GM12892 (cell line): ENCODE measurements around the gene VDR.
A peak's percentile ranks its signal among the peaks of the same experiment; 100 is the strongest.

Experiments
- DNase-seq: peaks from one replicate; pipeline ENCODE4 v3.0.0; 2011; ENCODE audit not compliant: insufficient read length
- FAIRE-seq: peaks from 2 replicates; lab custom pipeline; 2011; peaks lifted over from hg19 to GRCh38; lab: Jason Lieb, UNC
- POLR2A ChIP-seq: IDR thresholded peaks from 2 replicates; pipeline ENCODE4 v1.6.1; 2011; ENCODE audit warnings: low read depth, low read length, control low read depth
- POLR2AphosphoS5 ChIP-seq: IDR thresholded peaks from 2 replicates; pipeline ENCODE4 v1.6.1; 2011; ENCODE audit warnings: low read depth, low read length, control low read depth
- TAF1 ChIP-seq: IDR thresholded peaks from 2 replicates; pipeline ENCODE4 v1.6.1; 2011; ENCODE audit warnings: low read depth, mild to moderate bottlenecking, control low read depth, low read length, borderline replicate concordance

VDR gene

GRCh38 chr12:47823422-47824086 lies 81.2 kb downstream of the VDR start:
- TF ChIP-seq POLR2A (no peak), POLR2AphosphoS5 (no peak), TAF1 (no peak)
- FAIRE-seq (no peak), DNase-seq (no peak)

- FAIRE-seq = no peak
- no peak for DNase-seq
- no peak for TF ChIP-seq TAF1
- TF ChIP-seq POLR2A = no peak
- no peak for TF ChIP-seq POLR2AphosphoS5
Measured at GRCh38 chr12:47822863-47823262, 81.9 kb downstream of the VDR start.

- DNase-seq (no peak), FAIRE-seq (no peak)
- no peak for TF ChIP-seq POLR2A
- TF ChIP-seq TAF1 = no peak
- TF ChIP-seq POLR2AphosphoS5 = no peak
Measured at GRCh38 chr12:47822401-47822800, 82.4 kb downstream of the VDR start.

GRCh38 chr12:47821346-47821706 lies 83.5 kb downstream of the VDR start:
- no peak for DNase-seq
- FAIRE-seq = no peak

GRCh38 chr12:47820631-47821345 lies 84.0 kb downstream of the VDR start:
- TF ChIP-seq TAF1 (no peak), POLR2A (no peak), POLR2AphosphoS5 (no peak)
- no peak for FAIRE-seq
- no peak for DNase-seq

More at GRCh38 chr12:47821346-47821706, 83.5 kb downstream of the VDR start:
- no peak for TF ChIP-seq POLR2AphosphoS5
- no peak for TF ChIP-seq TAF1
- TF ChIP-seq POLR2A = no peak

GRCh38 chr12:47819896-47820630 lies 84.7 kb downstream of the VDR start, which contains the start of gene HDAC7:
Gene HDAC7 (minus strand): TSS chr12:47819903. CDS start chr12:47819785, 118 bp downstream.
- peak; percentile 85 for DNase-seq
- peak; percentile 62; the same call in 1 of the 2 replicates for TF ChIP-seq POLR2AphosphoS5
- peak; percentile 80; the same call in 1 of the 2 replicates for TF ChIP-seq POLR2A
- no peak for TF ChIP-seq TAF1
- FAIRE-seq = no peak

GRCh38 chr12:47819138-47819895 lies 85.5 kb downstream of the VDR start:
- DNase-seq = peak; percentile 53
- TF ChIP-seq POLR2A (peak; percentile 23; the same call in 1 of the 2 replicates), TAF1 (no peak)
- FAIRE-seq = peak; percentile 73

GRCh38 chr12:47818467-47819137 lies 86.2 kb downstream of the VDR start:
- FAIRE-seq (no peak), DNase-seq (no peak)
- TF ChIP-seq POLR2A = peak; percentile 15; the same call in 1 of the 2 replicates
- no peak for TF ChIP-seq POLR2AphosphoS5
- no peak for TF ChIP-seq TAF1

GRCh38 chr12:47818007-47818376 lies 86.8 kb downstream of the VDR start:
- FAIRE-seq (no peak), DNase-seq (no peak)
- no peak for TF ChIP-seq TAF1

- FAIRE-seq = no peak
- DNase-seq = no peak
- TF ChIP-seq POLR2A (no peak), TAF1 (no peak), POLR2AphosphoS5 (no peak)
Measured at GRCh38 chr12:47817272-47818006, 87.4 kb downstream of the VDR start.
